HepG2 (cell line): ENCODE measurements around the gene ENDOU. TPM values are rescaled to one million over a fixed set of nuclear protein-coding genes. Genes with fewer than 3 reads are reported as not detected.

Experiments
- ATF1 ChIP-seq: IDR thresholded peaks from 2 replicates; pipeline ENCODE4 v1.6.1; 2016; ENCODE audit warnings: mild to moderate bottlenecking, control low read depth
- ATF2 ChIP-seq: sonication (generic); formaldehyde crosslinking; IDR thresholded peaks from 2 replicates; pipeline ENCODE4 v1.4.0; 2020; ENCODE audit warnings: missing genetic modification reagents
- ELK4 ChIP-seq: sonication (generic); formaldehyde crosslinking; IDR thresholded peaks from 2 replicates; pipeline ENCODE4 v1.9.0; 2021; ENCODE audit warnings: missing genetic modification reagents, borderline replicate concordance
- FOXJ3 ChIP-seq: sonication (generic); formaldehyde crosslinking; IDR thresholded peaks from 2 replicates; pipeline ENCODE4 v1.4.0; 2020; ENCODE audit warnings: missing genetic modification reagents, mild to moderate bottlenecking, borderline replicate concordance
- GTF2F1 ChIP-seq: fragments of 150-350 bp; IDR thresholded peaks from 2 replicates; pipeline ENCODE4 v1.6.1; 2014; ENCODE audit warnings: low read length
- HCFC1 ChIP-seq: fragments of 150-350 bp; IDR thresholded peaks from 2 replicates; pipeline ENCODE4 v1.6.1; 2014; ENCODE audit warnings: low read depth, low read length
- HNRNPH1 ChIP-seq: fragments of 200-400 bp; formaldehyde crosslinking; optimal IDR thresholded peaks from 2 replicates; pipeline ENCODE3; 2017; ENCODE audit warnings: mild to moderate bottlenecking, low read depth, low read length
- MLX ChIP-seq: IDR thresholded peaks from 2 replicates; pipeline ENCODE4 v1.6.1; 2016
- MYNN ChIP-seq: sonication (generic); formaldehyde crosslinking; IDR thresholded peaks from 2 replicates; pipeline ENCODE4 v1.4.0; 2020; ENCODE audit warnings: mild to moderate bottlenecking, low read depth, missing genetic modification reagents
- NFE2L2 ChIP-seq: fragments of 150-350 bp; IDR thresholded peaks from 2 replicates; pipeline ENCODE4 v1.6.1; 2014; ENCODE audit warnings: low read length
- PAX8 ChIP-seq: sonication (generic); formaldehyde crosslinking; IDR thresholded peaks from 2 replicates; pipeline ENCODE4 v1.8.0; 2022; ENCODE audit warnings: mild to moderate bottlenecking, missing genetic modification reagents, borderline replicate concordance
- PCBP2 ChIP-seq: fragments of 200-400 bp; formaldehyde crosslinking; optimal IDR thresholded peaks from 2 replicates; pipeline ENCODE3; 2018; ENCODE audit warnings: low read length, low read depth; ENCODE audit not compliant: poor library complexity, severe bottlenecking
- RAD51 ChIP-seq: fragments of 450-650 bp; IDR thresholded peaks from 2 replicates; pipeline ENCODE4 v1.6.1; 2016; ENCODE audit warnings: borderline replicate concordance
- SKIL ChIP-seq: sonication (generic); formaldehyde crosslinking; IDR thresholded peaks from 2 replicates; pipeline ENCODE4 v1.8.0; 2022; ENCODE audit warnings: missing genetic modification reagents, mild to moderate bottlenecking, moderate library complexity, borderline replicate concordance
- SNAI1 ChIP-seq: sonication (generic); formaldehyde crosslinking; IDR thresholded peaks from 2 replicates; pipeline ENCODE4 v1.5.0; 2020; ENCODE audit warnings: mild to moderate bottlenecking, missing genetic modification reagents, borderline replicate concordance
- ZBTB39 ChIP-seq: sonication (generic); formaldehyde crosslinking; IDR thresholded peaks from 2 replicates; pipeline ENCODE4 v1.5.0; 2020; ENCODE audit warnings: missing genetic modification reagents
- ZNF564 ChIP-seq: sonication (generic); formaldehyde crosslinking; IDR thresholded peaks from 2 replicates; pipeline ENCODE4 v1.8.1; 2023; ENCODE audit warnings: mild to moderate bottlenecking, missing genetic modification reagents
- ZXDC ChIP-seq: sonication (generic); formaldehyde crosslinking; IDR thresholded peaks from 2 replicates; pipeline ENCODE4 v1.5.0; 2020; ENCODE audit warnings: mild to moderate bottlenecking, missing genetic modification reagents
- polyA plus RNA-seq, 8 experiments: library from polyadenylated mRNA; depleted of rRNA in 3 of 8; stranded (reverse) in 7 of 8; unstranded in 1 of 8; fragments of >200 nt; fragmentation: Illumina TruSeq in 4 of 8; extraction: Trizol in 4 of 8; gene quantifications; 2 replicates each; pipeline versions ENCODE4 v1.2.1 to v1.2.3, GENCODE V29; 2011 to 2016; ENCODE audit warnings: low read depth in 4 of 8, missing spikeins in 1 of 8, mixed read lengths in 1 of 8; ENCODE audit not compliant: insufficient read depth in 1 of 8
- total RNA-seq, 5 experiments: library from RNA; depleted of rRNA; stranded (reverse); fragments of >200 nt; fragmentation: Illumina TruSeq; extraction: Trizol; gene quantifications; 2 replicates each; pipeline ENCODE4 v1.2.3, GENCODE V29; 2016; ENCODE audit warnings: low read depth in 1 of 5

Gene ENDOU
- total and polyA plus RNA-seq, 2 of the 13 experiments (the other 11 are each of a cell fraction or from before 2014, with no cell fraction given), result not detected

- TF ChIP-seq SKIL (CRISPR knock-in tag) (no peak), MLX (CRISPR knock-in tag) (0 out of 2 replicates have a peak, but pooled peaks have one; percentile 21), ZNF564 (CRISPR knock-in tag) (no peak), ELK4 (no peak), MYNN (CRISPR knock-in tag) (no peak), ZXDC (0 out of 2 replicates have a peak, but pooled peaks have one; percentile 56), FOXJ3 (CRISPR knock-in tag) (no peak), NFE2L2 (no peak), ATF1 (CRISPR knock-in tag) (no peak), ZBTB39 (CRISPR knock-in tag) (no peak), PCBP2 (no peak), ATF2 (CRISPR knock-in tag) (0 out of 2 replicates have a peak, but pooled peaks have one; percentile 31), SNAI1 (peak; percentile 87; the same call in 1 of the 2 replicates), HNRNPH1 (no peak), PAX8 (CRISPR knock-in tag) (no peak), GTF2F1 (0 out of 2 replicates have a peak, but pooled peaks have one; percentile 13), HCFC1 (peak; percentile 43; the same call in 1 of the 2 replicates), RAD51 (no peak)
Observed at GRCh38 chr12:47705566-47706425, 19.5 kb downstream of the ENDOU start, which contains the start of gene RPAP3 (continued).
